KOPT-K1 (cell line): ENCODE results near the gene BRD4.
"Not testable (repeated sequence)": the region's sequence is repeated elsewhere in the genome, so short reads cannot be mapped to it uniquely, and the experiment has no call there.

ENCODE experiments used
- H3K27ac ChIP-seq: fragments of 200-600 bp; sonication (generic); 2 replicates; pipeline ENCODE4 v1.5.1; 2016; ENCODE audit warnings: antibody characterized with exemption, mild to moderate bottlenecking, low read depth, low read length; ENCODE audit not compliant: poor library complexity, severe bottlenecking
- H3K36me3 ChIP-seq: fragments of 200-600 bp; sonication (generic); 2 replicates; pipeline ENCODE4 v1.5.1; 2017; ENCODE audit warnings: antibody characterized with exemption, mild to moderate bottlenecking, low read length, moderate library complexity; ENCODE audit not compliant: insufficient read depth
- H3K9me3 ChIP-seq: fragments of 200-600 bp; sonication (generic); 2 replicates; pipeline ENCODE4 v1.5.1; 2017; ENCODE audit warnings: antibody characterized with exemption, low read length, mild to moderate bottlenecking; ENCODE audit not compliant: insufficient read depth, poor library complexity, severe bottlenecking

The BRD4 gene

DNA sequence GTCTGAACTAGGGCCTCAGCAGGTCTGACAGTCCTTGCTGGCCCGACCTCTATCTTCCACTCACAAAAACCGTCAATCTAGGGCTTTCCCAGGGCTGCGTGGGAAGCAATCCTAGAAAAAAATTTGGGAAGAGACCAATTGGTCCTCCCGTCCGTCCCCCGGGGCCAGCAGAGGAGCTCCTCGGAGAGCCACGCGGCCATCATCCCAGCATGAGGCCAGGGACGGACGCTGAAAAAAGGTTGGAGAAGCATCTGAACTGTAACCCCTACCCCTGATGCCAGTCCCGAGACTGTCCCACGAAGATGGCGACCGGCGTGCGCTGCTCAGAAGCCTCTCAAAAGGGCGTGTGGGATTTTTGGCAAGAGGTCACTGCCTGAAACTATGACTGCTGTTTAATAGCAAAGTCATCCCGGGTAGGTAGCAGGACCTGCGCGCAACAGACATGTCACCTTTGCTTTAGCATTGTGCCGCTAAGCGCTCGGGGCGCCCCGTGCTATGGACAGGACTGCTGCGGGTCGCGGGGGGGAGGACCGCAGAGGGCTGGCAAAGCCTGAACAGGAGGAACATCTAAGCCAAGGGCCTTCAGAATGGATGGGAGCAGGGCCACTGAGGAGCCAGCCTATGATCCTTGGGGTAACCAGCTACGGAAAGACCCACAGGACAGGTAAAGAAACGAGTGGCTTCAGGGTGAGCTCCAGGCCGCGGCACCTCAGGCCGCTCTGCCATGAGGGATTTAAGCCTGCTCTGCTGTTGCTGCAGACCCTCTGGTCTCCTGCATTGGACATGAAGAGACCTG lies 36.7 kb upstream of the BRD4 start:
- Histone ChIP-seq H3K36me3 (peaks cover 95% of the 10 kb centered on the region), H3K9me3 (no peaks in the 10 kb centered on the region), H3K27ac (no peak overlapping the region)

GRCh38 chr19:15368051-15368632 lies 35.8 kb upstream of the BRD4 start:
- no peak overlapping the region for H3K27ac ChIP-seq
- H3K36me3 ChIP-seq = peaks cover 87% of the 10 kb centered on the region
- H3K9me3 ChIP-seq = no peaks in the 10 kb centered on the region

DNA sequence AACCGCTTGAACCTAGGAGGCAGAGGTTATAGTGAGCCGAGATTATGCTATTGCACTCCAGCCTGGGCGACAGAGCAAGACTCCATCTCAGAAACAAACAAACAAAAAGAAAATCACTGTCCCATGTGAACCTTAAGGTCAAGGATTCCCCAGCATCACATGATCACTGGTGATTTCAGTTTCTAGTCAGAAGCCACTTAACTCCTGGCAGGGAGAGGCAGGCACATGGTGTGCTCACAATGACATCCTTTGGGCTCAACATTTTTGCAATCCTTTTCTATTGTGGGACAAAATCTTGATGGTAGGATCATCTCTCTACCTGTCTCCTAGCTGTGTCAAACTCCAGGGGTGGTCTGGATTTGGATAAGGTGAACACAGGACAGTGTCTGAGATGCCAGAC lies 35.1 kb upstream of the BRD4 start:
- peaks cover 80% of the 10 kb centered on the region for H3K36me3 ChIP-seq
- no peaks in the 10 kb centered on the region for H3K9me3 ChIP-seq
- H3K27ac ChIP-seq = no peak overlapping the region

DNA sequence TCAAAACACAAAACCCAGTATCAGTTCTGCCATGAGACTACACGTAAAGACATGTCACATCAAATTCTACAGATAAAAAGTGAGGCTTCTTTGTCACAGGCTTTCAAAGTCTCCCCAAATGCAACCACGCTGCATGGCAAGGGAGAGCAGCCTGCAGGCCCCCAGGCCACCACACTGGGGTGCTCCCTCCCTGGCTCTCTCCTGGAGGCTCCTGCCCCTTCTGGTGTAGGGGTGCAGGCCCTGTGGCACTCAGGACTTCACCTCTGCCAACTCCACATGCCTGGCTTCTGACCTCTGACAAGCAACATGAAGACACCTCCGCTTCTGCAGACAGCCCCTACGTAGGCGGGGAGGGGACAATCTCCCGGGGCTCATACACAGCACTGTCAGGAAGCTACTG lies 32.9 kb upstream of the BRD4 start:
- Histone ChIP-seq H3K36me3 (peaks cover 79% of the 10 kb centered on the region), H3K27ac (no peak overlapping the region), H3K9me3 (no peaks in the 10 kb centered on the region)

DNA sequence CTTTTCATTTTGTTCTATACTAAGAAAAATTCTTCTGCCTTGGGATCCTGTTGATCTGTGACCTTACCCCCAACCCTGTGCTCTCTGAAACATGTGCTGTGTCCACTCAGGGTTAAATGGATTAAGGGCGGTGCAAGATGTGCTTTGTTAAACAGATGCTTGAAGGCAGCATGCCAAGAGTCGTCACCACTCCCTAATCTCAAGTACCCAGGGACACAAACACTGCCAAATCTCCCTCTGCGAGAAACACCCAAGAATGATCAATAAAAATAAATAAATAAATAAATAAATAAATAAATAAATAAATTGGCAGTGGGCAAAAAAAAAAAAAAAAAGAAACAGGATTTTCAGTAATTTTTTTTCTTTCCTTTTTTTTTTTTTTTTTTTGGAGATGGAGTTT lies 31.5 kb upstream of the BRD4 start:
- not testable (repeated sequence) for H3K27ac ChIP-seq, H3K9me3 ChIP-seq
- H3K36me3 ChIP-seq = peaks cover 79% of the 10 kb centered on the region

DNA sequence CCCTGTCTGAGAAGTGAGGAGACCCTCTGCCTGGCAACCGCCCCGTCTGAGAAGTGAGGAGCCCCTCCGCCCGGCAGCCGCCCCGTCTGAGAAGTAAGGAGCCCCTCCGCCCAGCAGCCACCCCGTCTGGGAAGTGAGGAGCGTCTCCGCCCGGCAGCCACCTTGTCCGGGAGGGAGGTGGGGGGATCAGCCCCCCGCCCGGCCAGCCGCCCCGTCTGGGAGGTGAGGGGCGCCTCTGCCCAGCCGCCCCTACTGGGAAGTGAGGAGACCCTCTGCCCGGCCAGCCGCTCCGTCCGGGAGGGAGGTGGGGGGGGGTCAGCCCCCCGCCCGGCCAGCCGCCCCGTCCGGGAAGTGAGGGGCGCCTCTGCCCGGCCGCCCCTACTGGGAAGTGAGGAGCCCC lies 30.7 kb upstream of the BRD4 start:
- H3K9me3 ChIP-seq, H3K27ac ChIP-seq: not testable (repeated sequence)

GRCh38 chr19:15360015-15360414 lies 27.7 kb upstream of the BRD4 start:
- not testable (repeated sequence) for H3K9me3 ChIP-seq, H3K27ac ChIP-seq
- H3K36me3 ChIP-seq = peaks cover 80% of the 10 kb centered on the region

More for the DNA sequence above, 30.7 kb upstream of the BRD4 start:
- peaks cover 79% of the 10 kb centered on the region for H3K36me3 ChIP-seq

DNA sequence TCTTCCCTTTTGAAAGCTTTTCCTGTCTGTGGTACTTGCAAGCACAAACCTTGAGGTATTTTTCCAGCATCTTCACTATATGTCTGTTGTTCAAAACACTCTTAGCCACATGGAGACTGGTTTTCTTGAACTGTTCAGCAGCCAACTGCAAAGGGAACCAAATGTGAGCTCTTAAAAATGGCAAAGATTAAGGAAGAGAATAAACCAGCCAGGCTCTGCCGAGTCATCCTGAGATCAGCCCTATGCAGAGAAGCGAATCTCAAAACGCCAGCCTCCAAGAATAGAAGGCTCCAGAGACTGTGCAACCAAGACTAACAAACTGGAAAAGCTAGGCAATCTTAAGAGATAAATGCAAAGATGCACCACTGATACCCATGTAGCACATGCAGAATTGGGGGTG lies 26.6 kb upstream of the BRD4 start:
- peaks cover 84% of the 10 kb centered on the region for H3K36me3 ChIP-seq
- no peaks in the 10 kb centered on the region for H3K9me3 ChIP-seq
- no peak overlapping the region for H3K27ac ChIP-seq

- peaks cover 91% of the 10 kb centered on the region for H3K36me3 ChIP-seq
Measured at GRCh38 chr19:15357906-15358305, 25.6 kb upstream of the BRD4 start.

GRCh38 chr19:15354566-15355296 lies 22.4 kb upstream of the BRD4 start:
- Histone ChIP-seq H3K27ac (no peak overlapping the region), H3K36me3 (peaks cover 76% of the 10 kb centered on the region)

More at GRCh38 chr19:15357906-15358305, 25.6 kb upstream of the BRD4 start:
- no peak overlapping the region for H3K27ac ChIP-seq
- no peaks in the 10 kb centered on the region for H3K9me3 ChIP-seq

GRCh38 chr19:15353908-15354307 lies 21.6 kb upstream of the BRD4 start:
- no peak overlapping the region for H3K27ac ChIP-seq
- no peaks in the 10 kb centered on the region for H3K9me3 ChIP-seq
- H3K36me3 ChIP-seq = peaks cover 68% of the 10 kb centered on the region

More at GRCh38 chr19:15354566-15355296, 22.4 kb upstream of the BRD4 start:
- H3K9me3 ChIP-seq = no peaks in the 10 kb centered on the region

DNA sequence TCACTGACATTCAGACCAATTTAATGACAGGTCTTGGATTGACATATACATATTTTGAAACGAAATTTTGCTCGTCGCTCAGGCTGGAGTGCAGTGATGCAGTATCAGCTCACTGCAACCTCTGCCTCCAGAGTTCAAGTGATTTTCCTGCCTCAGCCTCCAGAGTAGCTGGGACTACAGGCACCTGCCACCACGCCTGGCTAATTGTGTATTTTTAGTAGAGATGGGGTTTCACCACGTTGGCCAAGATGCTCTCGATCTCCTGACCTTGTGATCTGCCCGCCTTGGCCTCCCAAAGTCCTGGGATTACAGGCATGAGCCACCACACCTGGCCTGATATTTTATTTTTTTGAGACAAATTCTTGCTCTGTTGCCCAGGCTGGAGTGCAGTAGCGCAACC lies 20.2 kb upstream of the BRD4 start:
- not testable (repeated sequence) for H3K27ac ChIP-seq, H3K9me3 ChIP-seq
- H3K36me3 ChIP-seq = peaks cover 54% of the 10 kb centered on the region

DNA sequence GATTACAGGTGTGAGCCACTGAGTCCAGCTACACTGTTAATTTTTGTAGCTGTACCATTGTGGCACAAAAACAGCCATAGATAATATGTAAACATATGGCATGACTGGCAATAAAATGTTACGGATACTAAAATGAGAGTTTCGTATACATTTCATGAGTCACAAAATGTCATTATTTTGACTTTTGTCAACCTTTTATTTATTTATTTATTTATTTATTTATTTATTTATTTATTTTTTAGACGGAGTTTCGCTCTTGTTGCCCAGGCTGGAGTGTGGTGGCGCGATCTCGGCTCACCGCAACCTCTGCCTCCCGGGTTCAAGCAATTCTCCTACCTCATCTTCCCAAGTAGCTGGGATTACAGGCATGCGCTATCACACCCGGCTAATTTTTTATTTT lies 9.0 kb upstream of the BRD4 start:
- H3K9me3 ChIP-seq, H3K27ac ChIP-seq: not testable (repeated sequence)
- peaks cover 14% of the 10 kb centered on the region; the same call in 1 of the 2 replicates for H3K36me3 ChIP-seq

- no peak overlapping the region for H3K27ac ChIP-seq
- peaks cover 7% of the 10 kb centered on the region; the same call in 1 of the 2 replicates for H3K36me3 ChIP-seq
- no peaks in the 10 kb centered on the region for H3K9me3 ChIP-seq
Measured at GRCh38 chr19:15340086-15340485, 7.7 kb upstream of the BRD4 start.

DNA sequence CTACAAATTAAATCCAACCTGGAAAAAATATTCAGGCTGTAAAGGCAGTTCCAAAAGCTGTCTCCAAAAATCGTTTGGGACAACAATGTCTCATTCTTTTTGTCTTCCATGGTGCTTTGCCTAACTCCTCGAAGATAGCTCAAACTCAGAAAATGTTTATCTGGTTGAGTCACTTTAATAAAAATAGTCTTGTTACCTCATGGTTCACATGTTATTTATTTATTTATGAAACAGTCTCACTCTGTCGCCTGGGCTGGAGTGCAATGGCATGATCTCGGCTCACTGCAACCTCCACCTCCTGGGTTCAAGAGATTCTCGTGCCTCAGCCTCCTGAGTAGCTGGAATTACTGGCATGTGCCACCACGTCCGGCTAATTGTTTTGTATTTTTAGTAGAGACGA lies 4.9 kb upstream of the BRD4 start:
- Histone ChIP-seq H3K27ac (no peak overlapping the region), H3K9me3 (no peaks in the 10 kb centered on the region), H3K36me3 (no peaks in the 10 kb centered on the region)
